HG02588 (cell line): Measurements from ENCODE around the gene MVB12B.
"Not testable (repeated sequence)": the region's sequence is repeated elsewhere in the genome, so short reads cannot be mapped to it uniquely, and the experiment has no call there.

Experiments
- ATAC-seq: cut with Tn5 transposase; IDR thresholded peaks from one replicate; pipeline ENCODE4 v1.9.1; 2021; ENCODE audit warnings: mild to moderate bottlenecking, moderate library complexity; ENCODE audit not compliant: unreplicated experiment

MVB12B gene

GRCh38 chr9:126551812-126552211 is 225.2 kb downstream of the MVB12B start:
- ATAC-seq, result no peak

DNA sequence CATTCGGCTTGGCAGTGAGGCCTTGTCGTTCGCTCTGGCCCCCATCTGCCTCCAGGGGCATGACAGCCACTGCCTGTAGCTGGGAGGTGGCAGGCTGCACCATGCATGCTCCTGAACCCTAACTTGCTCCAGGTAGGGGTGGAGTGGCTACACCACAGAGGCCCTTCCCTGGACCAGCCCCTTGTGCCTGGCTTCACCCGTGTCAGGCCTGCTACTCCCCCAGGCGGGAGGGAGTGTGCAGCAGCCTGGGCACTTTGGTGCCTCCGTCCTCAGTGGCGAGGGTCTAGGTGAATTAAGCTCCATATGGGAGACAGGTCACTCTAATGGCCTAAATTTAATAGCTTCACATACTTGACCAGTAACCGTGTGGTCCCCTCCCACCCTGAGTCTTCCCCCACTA is 227.7 kb downstream of the MVB12B start:
- ATAC-seq, result no peak

DNA sequence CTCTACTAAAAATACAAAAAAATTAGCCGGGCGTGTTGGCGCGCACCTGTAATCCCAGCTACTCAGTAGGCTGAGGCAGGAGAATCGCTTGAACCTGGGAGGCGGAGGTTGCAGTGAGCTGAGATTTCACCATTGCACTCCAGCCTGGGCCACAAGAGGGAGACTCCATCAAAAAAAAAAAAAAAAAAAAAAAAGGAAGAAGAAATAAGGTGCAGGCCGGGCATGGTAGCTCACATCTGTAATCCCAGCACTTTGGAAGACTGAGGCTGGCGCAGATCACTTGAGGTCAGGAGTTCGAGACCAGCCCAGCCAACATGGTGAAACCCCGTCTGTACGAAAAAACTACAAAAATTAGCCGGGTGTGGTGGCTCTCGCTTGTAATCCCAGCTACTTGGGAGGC is 228.8 kb downstream of the MVB12B start:
- ATAC-seq, result not testable (repeated sequence)
